ENCODE measurements around the gene MED7.
A peak's percentile ranks its signal among the peaks of the same experiment; 100 is the strongest.
"Not testable (repeated sequence)": the region's sequence is repeated elsewhere in the genome, so short reads cannot be mapped to it uniquely, and the experiment has no call there.

MED7 gene

GRCh38 chr5:157142317-157143126 is at the start of gene MED7:
Gene MED7, minus strand, starts transcription at chr5:157142865. Its CDS starts 3,434 bp downstream, at chr5:157139431.
- Histone ChIP-seq H3K36me3 (peaks cover 20 to 41% (median 33%) of the 10 kb centered on the region in 11 experiments), H3K9me3 (replicated peaks in 1 of 11) (peaks cover 0 to 47% (median 37%) of the 10 kb centered on the region in 11 experiments; a peak in 19 of 22 replicates), H3K27ac (peak within 1 kb of the TSS; percentile 94 to 99 (median 96)), H3K27me3 (no peaks in the 10 kb centered on the region), H3K4me1 (peaks cover 10 to 23% (median 14%) of the 10 kb centered on the region in 10 experiments), H3K4me3 (peak within 1 kb of the TSS; percentile 80 to 96 (median 90)), H3K9ac (peak within 1 kb of the TSS; percentile 93 to 99 (median 96)), H4K20me1 (no peaks in the 10 kb centered on the region), H3K4me2 (peak within 1 kb of the TSS; percentile 71 to 88 (median 84))
- no peak for TF ChIP-seq Cebpa-rat (IDR thresholded peaks at IDR 0.05)

GRCh38 chr5:157189223-157189622 is 46.6 kb upstream of the MED7 start:
- Histone ChIP-seq H3K9ac (no peak overlapping the region), H3K4me3 (no peak overlapping the region), H3K27me3 (no peaks in the 10 kb centered on the region), H3K4me1 (no peaks in the 10 kb centered on the region), H3K4me2 (no peak overlapping the region), H3K27ac (no peak overlapping the region), H3K9me3 (replicated peaks in 1 of 11) (peaks cover 0 to 12% (median 6%) of the 10 kb centered on the region in 11 experiments; a peak in 10 of 22 replicates), H4K20me1 (no peaks in the 10 kb centered on the region), H3K36me3 (no peaks in the 10 kb centered on the region)
- no peak for TF ChIP-seq Cebpa-rat (IDR thresholded peaks at IDR 0.05)

GRCh38 chr5:157188270-157188669 is 45.6 kb upstream of the MED7 start:
- no peaks in the 10 kb centered on the region for H4K20me1 ChIP-seq
- H3K4me2 ChIP-seq: no peak overlapping the region
- H3K4me1 ChIP-seq: no peaks in the 10 kb centered on the region
- H3K4me3 ChIP-seq: no peak overlapping the region
- no peaks in the 10 kb centered on the region for H3K27me3 ChIP-seq
- TF ChIP-seq Cebpa-rat (IDR thresholded peaks at IDR 0.05): no peak
- H3K9me3 ChIP-seq (replicated peaks in 1 of 11): peaks cover 0 to 12% (median 6%) of the 10 kb centered on the region in 11 experiments; a peak in 10 of 22 replicates
- no peaks in the 10 kb centered on the region for H3K36me3 ChIP-seq
- no peak overlapping the region for H3K27ac ChIP-seq
- no peak overlapping the region for H3K9ac ChIP-seq

- H3K27ac ChIP-seq: no peak overlapping the region
- H3K27me3 ChIP-seq: no peaks in the 10 kb centered on the region
- no peak for TF ChIP-seq Cebpa-rat (IDR thresholded peaks at IDR 0.05)
- no peaks in the 10 kb centered on the region for H4K20me1 ChIP-seq
- H3K9me3 ChIP-seq (replicated peaks in 1 of 11): peaks cover 0 to 4% (median 0%) of the 10 kb centered on the region in 11 experiments; a peak in 3 of 22 replicates
- H3K9ac ChIP-seq: no peak overlapping the region
- H3K4me2 ChIP-seq: no peak overlapping the region
- H3K4me3 ChIP-seq: no peak overlapping the region
- no peaks in the 10 kb centered on the region for H3K36me3 ChIP-seq
- no peaks in the 10 kb centered on the region for H3K4me1 ChIP-seq
Observed at GRCh38 chr5:157187046-157187754, 44.5 kb upstream of the MED7 start.

GRCh38 chr5:157186309-157187045 is 43.8 kb upstream of the MED7 start:
- no peak overlapping the region for H3K4me2 ChIP-seq
- H3K9me3 ChIP-seq (replicated peaks in 1 of 11): no peaks in the 10 kb centered on the region
- H3K27ac ChIP-seq: no peak overlapping the region
- no peaks in the 10 kb centered on the region for H3K36me3 ChIP-seq
- H3K27me3 ChIP-seq: no peaks in the 10 kb centered on the region
- H3K4me1 ChIP-seq: no peaks in the 10 kb centered on the region
- no peak overlapping the region for H3K9ac ChIP-seq
- no peak overlapping the region for H3K4me3 ChIP-seq
- TF ChIP-seq Cebpa-rat (IDR thresholded peaks at IDR 0.05): no peak
- H4K20me1 ChIP-seq: no peaks in the 10 kb centered on the region

- H3K27ac ChIP-seq; H3K36me3 ChIP-seq; H3K27me3 ChIP-seq; H3K4me2 ChIP-seq; H3K9me3 ChIP-seq (replicated peaks in 1 of 11); H4K20me1 ChIP-seq; H3K4me3 ChIP-seq; H3K4me1 ChIP-seq; H3K9ac ChIP-seq: not testable (repeated sequence)
Observed at GRCh38 chr5:157185122-157185521, 42.5 kb upstream of the MED7 start.

- Histone ChIP-seq H3K9me3 (replicated peaks in 1 of 11) (no peaks in the 10 kb centered on the region), H3K4me3 (no peak overlapping the region), H3K36me3 (no peaks in the 10 kb centered on the region), H3K4me1 (no peaks in the 10 kb centered on the region), H3K27ac (no peak overlapping the region), H3K4me2 (no peak overlapping the region), H3K27me3 (no peaks in the 10 kb centered on the region), H4K20me1 (no peaks in the 10 kb centered on the region), H3K9ac (no peak overlapping the region)
- TF ChIP-seq Cebpa-rat (IDR thresholded peaks at IDR 0.05): no peak
Observed at GRCh38 chr5:157184117-157184670, 41.5 kb upstream of the MED7 start.

GRCh38 chr5:157182143-157182757 is 39.6 kb upstream of the MED7 start:
- Histone ChIP-seq H3K27ac (no peak overlapping the region), H3K9me3 (replicated peaks in 1 of 11) (peaks cover 0 to 5% (median 0%) of the 10 kb centered on the region in 11 experiments; a peak in 3 of 22 replicates), H3K27me3 (no peaks in the 10 kb centered on the region), H3K9ac (no peak overlapping the region), H3K4me2 (no peak overlapping the region), H4K20me1 (no peaks in the 10 kb centered on the region), H3K4me1 (0 out of 20 replicates have a peak, but pooled peaks cover 0 to 6% (median 0%) of the 10 kb centered on the region in 10 experiments), H3K4me3 (no peak overlapping the region), H3K36me3 (no peaks in the 10 kb centered on the region)
- TF ChIP-seq Cebpa-rat (IDR thresholded peaks at IDR 0.05): no peak

Data from BLaER1 treated with 17β-estradiol and CSF1 and Interleukin-3, amounts not matched to agents 10 nM and 100 nM (cell line).